Activated CD8-positive, alpha-beta memory T cell treated with anti-CD3 and anti-CD28 coated beads for 48 hours (primary cell): ENCODE measurements around the gene KMO.

Experiments
- DNase-seq, 3 experiments: peaks; one replicate each; pipeline ENCODE4 v3.0.0-alpha.2; 2020; ENCODE audit warnings: low read depth in 2 of 3, low spot score in 2 of 3

The KMO gene

DNA sequence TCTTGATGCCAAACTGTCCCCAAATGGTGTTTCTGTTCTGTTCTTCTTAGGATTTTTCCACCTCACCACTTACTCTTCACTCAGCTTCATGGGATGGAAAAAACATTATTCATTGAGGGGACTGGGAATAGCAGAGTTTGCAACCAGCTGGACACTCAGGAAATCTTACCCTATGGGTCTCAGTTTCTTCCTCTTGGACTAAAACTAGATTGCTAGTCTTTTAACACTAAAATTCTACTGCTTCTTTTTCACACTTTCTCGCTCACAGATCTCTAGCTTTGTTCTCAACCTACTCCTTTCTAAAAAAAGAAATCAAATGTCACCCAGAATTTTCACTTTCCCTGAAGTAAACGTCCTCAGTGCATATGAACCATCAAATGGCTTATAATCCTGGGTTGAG, 4.8 kb downstream of the KMO start:
- no peak for DNase-seq

- no peak for DNase-seq
Observed at GRCh38 chr1:241542199-241542907, 10.2 kb downstream of the KMO start.

DNA sequence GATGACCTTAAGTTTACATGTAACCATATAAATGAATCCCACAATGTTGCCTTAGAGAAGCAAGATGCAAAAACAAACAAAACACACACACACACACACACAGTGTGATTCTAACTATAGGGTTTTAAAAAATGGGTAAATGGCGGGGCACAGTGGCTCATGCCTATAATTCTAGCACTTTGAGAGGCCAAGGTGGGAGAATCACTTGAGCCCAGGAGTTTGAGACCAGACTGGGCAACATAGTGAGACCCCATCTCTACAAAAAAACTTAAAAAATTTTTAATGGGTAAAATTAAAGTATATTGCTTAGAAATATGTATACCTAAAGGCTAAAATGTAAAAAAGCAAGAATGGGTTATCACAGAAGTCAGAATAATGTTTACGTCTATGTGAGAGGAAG, 15.8 kb downstream of the KMO start:
- no peak for DNase-seq

DNA sequence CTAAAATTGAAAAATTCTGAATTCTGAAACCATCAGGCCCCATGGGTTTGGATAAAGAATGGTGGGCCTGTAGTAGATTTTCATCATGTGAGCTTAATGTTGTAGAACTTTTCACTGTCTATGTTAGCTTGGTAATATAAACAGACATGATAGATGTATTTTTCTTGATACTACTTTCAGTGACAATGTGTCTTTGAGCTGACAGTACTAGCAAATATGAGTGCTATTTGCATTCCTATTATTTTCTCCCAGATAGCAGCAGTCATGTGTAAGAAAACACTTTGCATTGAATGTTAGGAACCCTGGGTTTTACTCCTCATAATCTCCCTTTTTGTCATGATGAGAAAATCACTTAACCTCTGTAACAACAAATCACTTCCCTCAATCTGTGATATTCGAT, 18.1 kb downstream of the KMO start:
- no peak for DNase-seq

DNA sequence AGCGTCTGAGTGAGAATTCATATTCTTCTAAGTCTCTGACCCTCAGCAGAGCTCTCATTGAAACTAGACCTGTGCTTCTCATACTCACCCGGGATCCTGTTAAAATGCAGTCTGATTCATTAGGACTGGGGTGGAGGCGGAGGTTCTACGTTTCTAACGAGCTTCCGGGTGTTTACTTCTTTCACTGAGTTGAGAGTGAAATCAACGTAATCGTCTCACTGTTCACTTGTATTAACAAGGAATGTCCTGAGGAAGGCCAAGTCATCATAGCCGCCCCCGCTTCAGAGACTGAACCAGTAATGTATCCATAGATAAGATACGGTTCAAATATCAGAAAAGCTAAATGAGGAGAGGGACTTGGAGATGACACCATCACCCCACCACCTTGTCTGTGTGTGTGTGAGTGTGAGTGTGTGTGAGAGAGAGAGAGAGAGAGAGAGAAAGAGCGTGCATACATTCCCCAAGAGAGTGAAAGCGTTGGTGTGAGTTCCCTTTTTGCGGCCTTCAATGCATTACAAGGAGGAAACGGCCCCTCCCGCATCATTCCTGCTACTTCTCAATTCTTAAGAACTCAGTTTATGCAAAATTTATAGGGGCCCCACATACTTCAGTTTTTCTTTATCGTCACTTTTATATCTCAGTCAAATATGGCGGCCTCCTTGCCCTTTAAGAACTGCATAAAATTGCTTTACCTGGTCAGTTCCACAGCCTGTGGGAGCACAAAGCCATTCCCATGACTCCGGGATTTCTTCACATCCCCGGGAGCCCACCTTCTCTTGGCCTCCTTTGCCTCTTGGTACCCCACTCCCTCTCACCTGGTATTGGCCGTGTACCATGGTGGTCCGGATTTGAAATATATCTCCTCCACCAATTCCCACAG, 19.8 kb downstream of the KMO start:
- DNase-seq, result no peak

DNA sequence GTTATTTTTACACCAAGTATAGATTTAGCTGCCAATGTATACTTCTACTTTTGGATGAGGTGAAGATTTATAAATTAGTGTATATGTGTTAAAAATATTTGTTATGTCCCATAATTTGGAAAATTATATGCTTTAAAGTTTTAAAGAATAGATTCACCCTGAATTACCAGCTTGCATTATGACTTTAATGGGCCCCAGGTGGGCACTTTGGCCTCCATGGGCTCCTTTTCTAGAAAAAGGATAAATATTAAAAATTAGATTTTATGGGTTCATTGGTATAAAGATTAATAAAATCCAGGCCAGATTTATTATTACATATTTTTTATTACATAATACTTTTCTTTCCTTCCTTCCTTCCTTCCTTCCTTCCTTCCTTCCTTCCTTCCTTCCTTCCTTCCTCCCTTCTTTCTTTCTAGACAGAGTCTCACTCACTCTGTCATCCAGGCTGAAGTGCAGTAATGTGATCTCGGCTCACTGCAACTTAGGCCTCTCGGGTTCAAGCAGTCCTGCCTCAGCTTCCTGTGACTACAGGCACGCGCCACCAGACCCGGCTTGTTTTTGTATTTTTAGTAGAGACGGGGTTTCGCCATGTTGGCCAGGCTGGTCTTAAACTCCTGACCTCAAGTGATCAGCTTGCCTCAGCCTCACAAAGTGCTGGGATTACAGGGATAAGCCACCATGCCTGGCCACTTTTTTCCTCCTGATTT, 21.9 kb downstream of the KMO start:
- DNase-seq, result no peak

DNA sequence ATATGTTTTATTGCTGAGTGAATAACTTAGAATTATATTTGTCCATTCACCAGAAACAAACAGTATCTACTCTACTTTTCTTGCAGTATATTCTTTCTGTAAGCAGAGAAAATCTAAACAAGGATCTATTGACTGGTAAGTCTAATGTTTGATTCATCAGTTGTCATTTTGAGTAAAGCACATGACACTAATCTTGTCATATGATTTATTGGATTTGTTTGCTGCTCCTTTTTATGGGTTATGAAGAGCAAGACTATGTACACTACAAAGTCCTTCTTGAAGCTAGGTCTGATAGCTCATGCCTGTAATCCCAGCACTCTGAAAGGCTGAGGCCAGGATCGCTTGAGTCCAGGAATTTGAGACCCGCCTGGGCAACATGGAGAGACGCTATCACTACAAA, 23.3 kb downstream of the KMO start:
- DNase-seq, result no peak

DNA sequence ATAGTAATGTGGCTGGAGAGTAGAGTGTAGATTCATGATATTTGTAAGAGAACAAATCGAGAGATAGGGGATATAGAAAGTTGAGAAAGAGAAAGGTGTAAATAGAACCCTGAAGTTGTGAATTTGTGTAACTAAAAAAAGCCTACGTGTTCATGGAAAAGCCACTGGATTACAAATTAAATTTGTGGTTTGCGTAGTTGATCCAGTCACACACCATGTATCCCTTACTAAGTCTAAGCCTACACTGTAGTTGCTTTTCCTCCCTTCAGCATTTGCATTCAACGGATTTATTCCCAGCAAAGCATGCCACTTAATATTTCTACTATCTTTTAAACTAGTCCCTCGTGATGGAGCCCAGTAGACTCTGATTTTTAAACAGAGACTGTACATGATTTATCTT, 24.9 kb downstream of the KMO start:
- no peak for DNase-seq

DNA sequence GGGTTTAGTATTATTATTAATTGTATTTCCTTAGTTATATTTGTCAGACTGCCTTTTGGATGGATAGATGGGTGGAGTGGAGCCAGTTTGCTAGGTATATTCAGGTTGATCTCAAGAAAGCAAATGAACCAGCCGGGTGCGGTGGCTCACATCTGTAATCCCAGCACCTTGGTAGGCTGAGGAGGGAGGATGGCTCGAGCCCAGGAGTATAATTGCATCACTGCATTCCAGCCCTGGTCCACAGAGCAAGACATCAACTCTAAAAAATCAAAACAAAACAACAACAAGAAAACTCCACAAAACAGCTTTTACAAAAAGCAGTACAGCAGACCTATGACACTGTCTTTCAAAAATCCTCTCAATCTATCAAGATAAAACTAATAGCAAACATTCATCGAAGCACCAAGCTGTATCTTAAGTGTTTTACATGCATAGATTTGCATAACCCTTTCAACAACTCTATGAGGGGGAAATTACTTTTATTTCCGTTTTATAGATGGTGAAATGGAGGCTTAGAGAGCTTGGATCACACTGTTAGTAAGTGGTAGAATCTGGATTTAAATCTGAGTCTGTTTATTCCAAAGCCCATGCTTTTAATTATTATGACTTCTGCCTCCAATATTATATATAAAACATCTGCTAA, 25.5 kb downstream of the KMO start:
- DNase-seq, result no peak

- DNase-seq, result no peak
Observed at GRCh38 chr1:241560146-241560848, 28.1 kb downstream of the KMO start.

- no peak for DNase-seq
Observed at GRCh38 chr1:241560849-241561187, 28.6 kb downstream of the KMO start.

- DNase-seq, result no peak
Observed at GRCh38 chr1:241569848-241570247, 37.7 kb downstream of the KMO start.

DNA sequence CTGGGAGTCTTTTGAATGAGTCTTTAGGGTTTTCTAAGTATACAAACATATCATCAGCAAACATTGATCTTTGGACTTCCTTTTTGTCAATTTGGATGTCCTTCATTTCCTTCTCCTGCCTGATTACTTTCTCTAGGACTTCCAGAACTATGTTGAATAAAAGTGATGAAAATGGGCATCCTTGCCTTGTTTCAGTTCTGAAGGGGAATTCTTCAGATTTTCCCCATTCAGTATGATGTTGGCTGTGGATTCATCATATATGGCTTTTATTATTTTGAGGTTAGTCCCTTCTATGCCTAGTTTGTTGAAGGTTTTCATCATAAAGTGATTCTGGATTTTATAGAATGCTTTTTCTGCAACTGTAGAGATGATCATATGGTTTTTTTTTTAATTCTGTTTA, 42.0 kb downstream of the KMO start:
- DNase-seq, result no peak

GRCh38 chr1:241579434-241579833, 47.3 kb downstream of the KMO start:
- DNase-seq, result no peak

- no peak for DNase-seq
Observed at GRCh38 chr1:241582921-241583321, 50.7 kb downstream of the KMO start.

GRCh38 chr1:241586905-241587512, 54.8 kb downstream of the KMO start:
- DNase-seq, result no peak

DNA sequence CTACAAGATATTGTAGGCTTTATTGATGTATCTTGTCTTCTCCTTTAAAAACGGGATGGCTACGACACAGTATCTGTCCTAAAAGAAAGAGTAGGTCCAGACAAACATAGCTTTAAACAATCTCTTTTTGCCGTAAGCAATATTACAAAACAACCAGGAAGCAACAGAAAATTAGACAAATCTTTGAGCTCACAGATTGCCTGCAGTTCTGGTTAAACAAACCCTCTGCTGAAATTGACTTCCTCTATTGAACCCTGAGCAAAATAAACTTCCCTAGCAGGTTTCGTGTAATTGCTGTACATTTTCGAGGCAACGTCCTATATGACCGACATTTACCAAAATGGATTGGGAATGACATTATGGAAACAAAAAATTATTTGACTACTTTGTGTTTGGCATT, 57.3 kb downstream of the KMO start:
- DNase-seq, result no peak

DNA sequence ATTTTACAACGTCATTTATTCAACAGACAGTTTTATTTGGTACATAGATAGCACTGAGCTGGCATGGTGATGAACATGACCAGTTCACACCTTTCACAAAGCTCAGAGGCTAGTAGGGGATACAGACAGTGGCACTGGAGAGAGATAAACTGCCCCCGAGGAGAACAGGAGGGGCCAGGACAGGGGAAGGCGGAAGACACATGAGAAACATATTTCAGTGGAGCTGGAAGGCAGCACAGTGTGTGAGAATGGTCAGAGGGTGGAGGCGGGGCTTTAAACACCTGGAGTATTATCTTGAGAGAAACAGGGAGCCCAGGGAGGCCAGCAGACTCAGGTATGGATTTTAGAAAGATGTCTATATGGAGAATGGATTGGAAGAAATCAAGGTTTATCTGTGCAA, 58.5 kb downstream of the KMO start:
- DNase-seq, result no peak

GRCh38 chr1:241591317-241591716, 59.1 kb downstream of the KMO start:
- DNase-seq, result no peak

DNA sequence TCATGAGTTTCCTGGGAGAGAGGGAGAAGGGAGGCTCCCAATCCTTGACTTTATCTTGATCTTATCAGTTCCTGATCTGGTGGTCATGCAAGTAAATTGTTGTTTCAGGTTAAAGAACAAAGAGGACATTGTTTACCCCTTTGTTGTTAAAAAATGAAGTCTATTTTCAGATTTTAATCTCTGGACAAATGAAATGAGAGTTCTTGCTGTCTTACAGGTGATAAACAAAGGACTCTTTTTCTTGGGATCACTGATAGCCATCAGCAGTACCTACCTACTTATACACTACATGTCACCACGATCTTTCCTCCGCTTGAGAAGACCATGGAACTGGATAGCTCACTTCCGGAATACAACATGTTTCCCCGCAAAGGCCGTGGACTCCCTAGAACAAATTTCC, 59.6 kb downstream of the KMO start:
- no peak for DNase-seq
